SK-N-SH (cell line): ENCODE measurements around the gene SPAAR. TPM values are rescaled to one million over a fixed set of nuclear protein-coding genes. Genes with fewer than 3 reads are reported as not detected.

Source experiments
- CTCF ChIA-PET: fragments of 300-600, 350-600 bp; formaldehyde crosslinking; extraction: SDS; loops from one replicate; lab custom pipeline; 2021; lab: Yijun Ruan, JAX
- POLR2A ChIA-PET: fragments of 350-600 bp; sonication (Branson Sonifier 250); formaldehyde crosslinking; extraction: SDS; loops from one replicate; lab custom pipeline; 2020; ENCODE audit warnings: antibody characterized with exemption, inconsistent platforms; lab: Yijun Ruan, JAX
- DNase-seq: peaks from one replicate; pipeline ENCODE4 v3.0.0; 2012
- H2AFZ ChIP-seq: fragments of 200-600 bp; sonication (generic); 2 replicates; pipeline ENCODE4 v1.8.1; 2016; ENCODE audit warnings: antibody characterized with exemption, mild to moderate bottlenecking, low read depth
- H3F3A ChIP-seq: fragments of 200-600 bp; sonication (generic); replicated peaks from 2 replicates; pipeline ENCODE3; 2016; ENCODE audit warnings: antibody characterized with exemption, mild to moderate bottlenecking; ENCODE audit not compliant: insufficient read depth
- H3K27ac ChIP-seq, 2 experiments: fragments of 200-500 bp in 1 of 2; fragments of 200-600 bp in 1 of 2; sonication (Bioruptor generic) in 1 of 2; sonication (generic), shearing (Covaris generic) in 1 of 2; 2 replicates each; pipeline versions ENCODE4 v1.5.1 to v1.6.1; 2014 to 2016; ENCODE audit warnings: low read depth in 2 of 2, inconsistent platforms in 1 of 2, low read length in 1 of 2, mild to moderate bottlenecking in 1 of 2, mixed read lengths in 1 of 2
- H3K27me3 ChIP-seq: fragments of 200-600 bp; sonication (generic), shearing (Covaris generic); 2 replicates; pipeline ENCODE4 v1.6.1; 2016; ENCODE audit warnings: mixed run types; ENCODE audit not compliant: insufficient read depth
- H3K36me3 ChIP-seq, 2 experiments: fragments of 200-500 bp in 1 of 2; fragments of 200-600 bp in 1 of 2; sonication (Bioruptor generic) in 1 of 2; sonication (generic) in 1 of 2; replicated peaks in 1 of 2; 2 replicates each; pipeline versions ENCODE3 to v1.5.1; 2014 to 2016; ENCODE audit warnings: low read length in 1 of 2, mild to moderate bottlenecking in 1 of 2; ENCODE audit not compliant: insufficient read depth in 2 of 2, control insufficient read depth in 1 of 2
- H3K4me1 ChIP-seq, 2 experiments: fragments of 200-500 bp in 1 of 2; fragments of 200-600 bp in 1 of 2; sonication (Bioruptor generic) in 1 of 2; sonication (generic), shearing (Covaris generic) in 1 of 2; 2 replicates each; pipeline versions ENCODE4 v1.5.1 to v1.6.1; 2014 to 2016; ENCODE audit warnings: low read depth in 1 of 2, low read length in 1 of 2, mixed run types in 1 of 2; ENCODE audit not compliant: insufficient read depth in 2 of 2, control insufficient read depth in 1 of 2
- H3K4me2 ChIP-seq: fragments of 200-600 bp; sonication (generic), shearing (Covaris generic); 2 replicates; pipeline ENCODE4 v1.6.1; 2017; ENCODE audit warnings: mixed run types
- H3K4me3 ChIP-seq, 2 experiments: fragments of 200-500 bp in 1 of 2; fragments of 200-600 bp in 1 of 2; sonication (Bioruptor generic) in 1 of 2; sonication (generic), shearing (Covaris generic) in 1 of 2; 2 replicates each; pipeline versions ENCODE4 v1.5.1 to v1.8.1; 2014 to 2016; ENCODE audit warnings: low read depth in 2 of 2, inconsistent platforms in 1 of 2, low read length in 1 of 2, mild to moderate bottlenecking in 1 of 2, mixed read lengths in 1 of 2, moderate library complexity in 1 of 2
- H3K79me2 ChIP-seq: fragments of 200-600 bp; sonication (generic); 2 replicates; pipeline ENCODE4 v1.8.1; 2017; ENCODE audit warnings: mild to moderate bottlenecking; ENCODE audit not compliant: insufficient read depth
- H3K9ac ChIP-seq: fragments of 200-600 bp; sonication (generic); 2 replicates; pipeline ENCODE4 v1.6.1; 2017; ENCODE audit warnings: mixed run types
- H3K9me2 ChIP-seq: fragments of 200-600 bp; sonication (generic); 2 replicates; pipeline ENCODE4 v1.6.1; 2017; ENCODE audit warnings: mixed run types
- H3K9me3 ChIP-seq: fragments of 200-600 bp; sonication (generic); 2 replicates; pipeline ENCODE4 v1.6.1; 2017; ENCODE audit warnings: mixed run types, mild to moderate bottlenecking, moderate library complexity
- H4K20me1 ChIP-seq: fragments of 200-600 bp; sonication (generic); 2 replicates; pipeline ENCODE4 v1.6.1; 2017; ENCODE audit warnings: mild to moderate bottlenecking, mixed run types; ENCODE audit not compliant: insufficient read depth
- EP300 ChIP-seq, 2 experiments: IDR thresholded peaks; 2 replicates each; pipeline versions ENCODE4 v1.4.0 to v1.6.1; 2012; ENCODE audit warnings: borderline replicate concordance in 1 of 2, low read depth in 1 of 2, low read length in 1 of 2
- JUND ChIP-seq: IDR thresholded peaks from 2 replicates; pipeline ENCODE4 v1.4.0; 2012
- NFIC ChIP-seq: IDR thresholded peaks from 2 replicates; pipeline ENCODE4 v1.4.0; 2012; ENCODE audit warnings: borderline replicate concordance
- POLR2AphosphoS5 ChIP-seq: IDR thresholded peaks from 2 replicates; pipeline ENCODE4 v1.6.1; 2012; ENCODE audit warnings: low read depth, low read length
- RAD21 ChIP-seq: IDR thresholded peaks from 2 replicates; pipeline ENCODE4 v1.6.1; 2012; ENCODE audit warnings: mild to moderate bottlenecking, low read length
- SMC3 ChIP-seq: IDR thresholded peaks from 2 replicates; pipeline ENCODE4 v1.6.1; 2012; ENCODE audit warnings: low read depth, low read length, improper control_type of control experiment
- TEAD4 ChIP-seq: IDR thresholded peaks from 2 replicates; pipeline ENCODE4 v1.4.0; 2012; ENCODE audit warnings: mild to moderate bottlenecking, borderline replicate concordance; ENCODE audit not compliant: insufficient read depth
- WGBS: methylation state at CpG from one replicate; pipeline ENCODE4 v1.1.6; 2017; ENCODE audit warnings: low lambda C conversion rate; 5-methylcytosine and 5-hydroxymethylcytosine counted together
- polyA plus RNA-seq, 3 experiments: library from polyadenylated mRNA; depleted of rRNA; stranded (reverse); fragments of >200 nt; gene quantifications; 2 replicates each; pipeline ENCODE4 v1.2.3, GENCODE V29; 2012
- TF ChIP-seq, protein P1 (sequence below): fragments of 150-350 bp; IDR thresholded peaks from 2 replicates; pipeline ENCODE4 v1.6.1; 2017; ENCODE audit warnings: antibody characterized with exemption, low read length, low read depth, borderline replicate concordance
- TF ChIP-seq, protein P2 (sequence below): fragments of 200-600 bp; sonication (generic); IDR thresholded peaks from 2 replicates; pipeline ENCODE4 v1.6.1; 2017; ENCODE audit warnings: antibody characterized with exemption, mild to moderate bottlenecking, moderate library complexity
- TF ChIP-seq, protein P3 (sequence below): IDR thresholded peaks from 2 replicates; pipeline ENCODE4 v1.6.1; 2012; ENCODE audit warnings: mild to moderate bottlenecking, low read depth, low read length, moderate library complexity

The SPAAR gene
- polyA plus RNA-seq, 1 of the 3 experiments (the other 2 are of a cell fraction): 0.13 TPM

DNA sequence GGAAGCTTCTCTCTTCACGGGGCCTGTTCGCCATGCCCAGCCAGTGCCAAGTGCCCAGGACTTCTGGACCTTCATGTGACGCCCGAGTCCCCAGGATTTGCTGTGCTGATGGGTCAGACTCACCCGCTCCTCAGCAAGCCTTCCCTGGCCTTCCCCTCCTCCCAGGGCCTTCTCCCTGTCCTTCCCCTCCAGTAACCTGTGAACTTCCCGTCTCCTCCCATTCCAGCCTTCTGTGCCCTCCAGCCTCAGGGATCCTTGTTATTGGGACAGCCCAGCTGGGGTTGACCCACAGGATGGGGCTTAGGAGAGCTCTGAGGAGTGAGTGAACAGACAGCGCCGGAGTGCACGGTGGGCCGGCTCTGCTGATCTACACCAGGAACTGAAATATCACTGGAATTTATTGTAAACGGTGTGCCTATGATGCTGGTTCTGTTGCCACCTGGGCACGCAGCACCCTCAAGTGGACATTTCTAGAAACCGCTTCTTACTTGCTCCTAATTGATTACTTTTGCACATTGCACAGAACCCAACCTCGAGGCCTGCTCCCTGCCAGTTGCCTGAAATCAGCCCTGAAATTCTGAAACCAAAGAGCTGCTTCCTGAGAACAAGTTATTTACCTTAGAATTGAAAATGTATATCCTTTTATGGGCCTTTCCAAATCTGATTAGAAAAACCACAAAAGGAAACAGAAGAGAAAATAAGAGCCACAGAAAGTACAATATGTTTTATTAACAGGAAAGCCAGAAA lies 1.5 kb downstream of the SPAAR start:
- no peaks in the 10 kb centered on the region for H3K36me3 ChIP-seq
- peaks cover 29 to 34% of the 10 kb centered on the region in 2 experiments; a peak in 3 of 4 replicates for H3K4me1 ChIP-seq
- no peaks in the 10 kb centered on the region; the same call in 1 of the 2 replicates for H3K79me2 ChIP-seq
- H2AFZ ChIP-seq: no peak overlapping the region; the same call in 1 of the 2 replicates
- ChIA-PET POLR2A (no interaction called here), CTCF (interaction anchor here (0.7 to 2.3 kb wide), 9 partner anchors 8 to 254 kb away, joined by 3 to 10 read pairs (median 4); no protein-coding TSS in a partner anchor)
- H3F3A ChIP-seq: peaks cover 27% of the 10 kb centered on the region
- no peak overlapping the region for H3K27ac ChIP-seq
- WGBS: 75% methylated on average over 14 of the region's 14 CpGs
- H3K4me2 ChIP-seq: no peak overlapping the region
- H3K9ac ChIP-seq: no peak overlapping the region; the same call in 1 of the 2 replicates
- H4K20me1 ChIP-seq: no peaks in the 10 kb centered on the region
- no peaks in the 10 kb centered on the region for H3K9me3 ChIP-seq
- H3K4me3 ChIP-seq: no peak overlapping the region; a peak in 1 of 4 replicates
- no peaks in the 10 kb centered on the region for H3K27me3 ChIP-seq
- DNase-seq: no peak
- no peak for TF ChIP-seq NFIC
- no peak for TF ChIP-seq POLR2AphosphoS5
- TF ChIP-seq JUND: no peak
- peak; percentile 58 for TF ChIP-seq RAD21
- TF ChIP-seq SMC3: peak; percentile 52
- TF ChIP-seq, protein P1, sequence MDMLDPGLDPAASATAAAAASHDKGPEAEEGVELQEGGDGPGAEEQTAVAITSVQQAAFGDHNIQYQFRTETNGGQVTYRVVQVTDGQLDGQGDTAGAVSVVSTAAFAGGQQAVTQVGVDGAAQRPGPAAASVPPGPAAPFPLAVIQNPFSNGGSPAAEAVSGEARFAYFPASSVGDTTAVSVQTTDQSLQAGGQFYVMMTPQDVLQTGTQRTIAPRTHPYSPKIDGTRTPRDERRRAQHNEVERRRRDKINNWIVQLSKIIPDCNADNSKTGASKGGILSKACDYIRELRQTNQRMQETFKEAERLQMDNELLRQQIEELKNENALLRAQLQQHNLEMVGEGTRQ: no peak
- TF ChIP-seq, protein P2, sequence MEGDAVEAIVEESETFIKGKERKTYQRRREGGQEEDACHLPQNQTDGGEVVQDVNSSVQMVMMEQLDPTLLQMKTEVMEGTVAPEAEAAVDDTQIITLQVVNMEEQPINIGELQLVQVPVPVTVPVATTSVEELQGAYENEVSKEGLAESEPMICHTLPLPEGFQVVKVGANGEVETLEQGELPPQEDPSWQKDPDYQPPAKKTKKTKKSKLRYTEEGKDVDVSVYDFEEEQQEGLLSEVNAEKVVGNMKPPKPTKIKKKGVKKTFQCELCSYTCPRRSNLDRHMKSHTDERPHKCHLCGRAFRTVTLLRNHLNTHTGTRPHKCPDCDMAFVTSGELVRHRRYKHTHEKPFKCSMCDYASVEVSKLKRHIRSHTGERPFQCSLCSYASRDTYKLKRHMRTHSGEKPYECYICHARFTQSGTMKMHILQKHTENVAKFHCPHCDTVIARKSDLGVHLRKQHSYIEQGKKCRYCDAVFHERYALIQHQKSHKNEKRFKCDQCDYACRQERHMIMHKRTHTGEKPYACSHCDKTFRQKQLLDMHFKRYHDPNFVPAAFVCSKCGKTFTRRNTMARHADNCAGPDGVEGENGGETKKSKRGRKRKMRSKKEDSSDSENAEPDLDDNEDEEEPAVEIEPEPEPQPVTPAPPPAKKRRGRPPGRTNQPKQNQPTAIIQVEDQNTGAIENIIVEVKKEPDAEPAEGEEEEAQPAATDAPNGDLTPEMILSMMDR: peak; percentile 60
- TF ChIP-seq, protein P3, sequence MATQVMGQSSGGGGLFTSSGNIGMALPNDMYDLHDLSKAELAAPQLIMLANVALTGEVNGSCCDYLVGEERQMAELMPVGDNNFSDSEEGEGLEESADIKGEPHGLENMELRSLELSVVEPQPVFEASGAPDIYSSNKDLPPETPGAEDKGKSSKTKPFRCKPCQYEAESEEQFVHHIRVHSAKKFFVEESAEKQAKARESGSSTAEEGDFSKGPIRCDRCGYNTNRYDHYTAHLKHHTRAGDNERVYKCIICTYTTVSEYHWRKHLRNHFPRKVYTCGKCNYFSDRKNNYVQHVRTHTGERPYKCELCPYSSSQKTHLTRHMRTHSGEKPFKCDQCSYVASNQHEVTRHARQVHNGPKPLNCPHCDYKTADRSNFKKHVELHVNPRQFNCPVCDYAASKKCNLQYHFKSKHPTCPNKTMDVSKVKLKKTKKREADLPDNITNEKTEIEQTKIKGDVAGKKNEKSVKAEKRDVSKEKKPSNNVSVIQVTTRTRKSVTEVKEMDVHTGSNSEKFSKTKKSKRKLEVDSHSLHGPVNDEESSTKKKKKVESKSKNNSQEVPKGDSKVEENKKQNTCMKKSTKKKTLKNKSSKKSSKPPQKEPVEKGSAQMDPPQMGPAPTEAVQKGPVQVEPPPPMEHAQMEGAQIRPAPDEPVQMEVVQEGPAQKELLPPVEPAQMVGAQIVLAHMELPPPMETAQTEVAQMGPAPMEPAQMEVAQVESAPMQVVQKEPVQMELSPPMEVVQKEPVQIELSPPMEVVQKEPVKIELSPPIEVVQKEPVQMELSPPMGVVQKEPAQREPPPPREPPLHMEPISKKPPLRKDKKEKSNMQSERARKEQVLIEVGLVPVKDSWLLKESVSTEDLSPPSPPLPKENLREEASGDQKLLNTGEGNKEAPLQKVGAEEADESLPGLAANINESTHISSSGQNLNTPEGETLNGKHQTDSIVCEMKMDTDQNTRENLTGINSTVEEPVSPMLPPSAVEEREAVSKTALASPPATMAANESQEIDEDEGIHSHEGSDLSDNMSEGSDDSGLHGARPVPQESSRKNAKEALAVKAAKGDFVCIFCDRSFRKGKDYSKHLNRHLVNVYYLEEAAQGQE: no peak
- TF ChIP-seq EP300 (IDR thresholded peaks at IDR 0.05; ENCODE audit: borderline replicate concordance in 1 of 2, low read depth in 1 of 2, low read length in 1 of 2): no peak
- TF ChIP-seq TEAD4: no peak
- H3K9me2 ChIP-seq: no peaks in the 10 kb centered on the region
